Measurements from ENCODE around the gene SMCR8. TPM values are rescaled to one million over a fixed set of nuclear protein-coding genes. Genes with fewer than 3 reads are reported as not detected.

The SMCR8 gene
- total RNA-seq, 1 experiment from 2014 or later, result 22.4 TPM

- Histone ChIP-seq H3K27me3 (ENCODE audit: insufficient read depth, low read length) (no peaks in the 10 kb centered on the region), H3K14ac (ENCODE audit: insufficient read depth, low read length) (no peak overlapping the region), H2BK15ac (ENCODE audit: low read depth, low read length) (no peak overlapping the region), H2BK120ac (ENCODE audit: low read depth, low read length, poor library complexity, severe bottlenecking) (no peak overlapping the region), H3T11ph (ENCODE audit: low read length) (no peak overlapping the region), H3K23me2 (ENCODE audit: insufficient read length, low read depth, low read length, poor library complexity, severe bottlenecking) (no peaks in the 10 kb centered on the region), H3K4me2 (ENCODE audit: insufficient read depth, insufficient read length, low read length) (no peak overlapping the region), H3K79me2 (ENCODE audit: insufficient read depth, low read length) (no peaks in the 10 kb centered on the region), H4K91ac (ENCODE audit: insufficient read length, low read depth, low read length) (no peak overlapping the region), H4K20me1 (ENCODE audit: control insufficient read depth, insufficient read depth, insufficient read length) (no peaks in the 10 kb centered on the region), H4K8ac (replicated peaks; ENCODE audit: insufficient read length, low read depth, low read length) (no peak overlapping the region), H2BK5ac (ENCODE audit: insufficient read length, low read length) (no peak overlapping the region), H2AFZ (ENCODE audit: low read length) (no peak overlapping the region), H2BK12ac (ENCODE audit: insufficient read length, low read depth, low read length) (no peak overlapping the region), H3K9ac (ENCODE audit: extremely low read depth, insufficient read length, low read length) (no peak overlapping the region), H2BK20ac (ENCODE audit: low read depth, low read length, poor library complexity, severe bottlenecking) (no peak overlapping the region), H3K4me1 (ENCODE audit: insufficient read depth, low read length) (no peaks in the 10 kb centered on the region), H3K18ac (ENCODE audit: insufficient read length, low read depth, low read length) (no peak overlapping the region), H2AK5ac (ENCODE audit: insufficient read length, low read length) (no peak overlapping the region), H3K79me1 (ENCODE audit: insufficient read depth, low read depth, low read length, poor library complexity, severe bottlenecking) (no peaks in the 10 kb centered on the region), H3K56ac (ENCODE audit: insufficient read length, low read depth, low read length) (no peak overlapping the region), H3K9me3 (ENCODE audit: control insufficient read depth, low read depth, low read length) (no peaks in the 10 kb centered on the region), H3K23ac (ENCODE audit: insufficient read length, low read depth, low read length) (no peak overlapping the region), H4K5ac (ENCODE audit: insufficient read length, low read depth, low read length) (no peak overlapping the region), H3K27ac (ENCODE audit: insufficient read length, low read depth, low read length) (no peak overlapping the region), H3K4ac (ENCODE audit: low read depth, low read length) (no peak overlapping the region)
- no CpG with 5 or more reads among the region's 11 CpGs for WGBS (ENCODE audit: extremely low coverage, insufficient read length, low lambda C conversion rate)
- H3K4me3 Mint-ChIP-seq, result no peak overlapping the region
- no peaks in the 10 kb centered on the region for H3K4me1 Mint-ChIP-seq
- H3K27me3 Mint-ChIP-seq (ENCODE audit: low read depth), result no peaks in the 10 kb centered on the region
- H3K27ac Mint-ChIP-seq, result no peak overlapping the region
- peaks cover 64 to 96% (median 93%) of the 10 kb centered on the region in 3 experiments; a peak in 6 of 7 replicates for H3K36me3 Mint-ChIP-seq (ENCODE audit: insufficient read depth in 1 of 3, low read depth in 3 of 3)
- no peak for TF ChIP-seq CTCF (conservative IDR thresholded peaks at IDR 0.05)
- no peak for DNase-seq
- no peaks in the 10 kb centered on the region for H3K9me3 Mint-ChIP-seq
These were observed 29.8 kb upstream of the SMCR8 start for GRCh38 chr17:18285296-18285695.
